Keratinocyte (primary cell): ENCODE results near the gene BEST1. TPM values are rescaled to one million over a fixed set of nuclear protein-coding genes. Genes with fewer than 3 reads are reported as not detected.

ENCODE experiments used
- DNase-seq: peaks from one replicate; pipeline ENCODE4 v3.0.0-alpha.2; 2011; ENCODE audit warnings: low read depth, missing footprints, low spot score
- FAIRE-seq: peaks from 2 replicates; lab custom pipeline; 2011; peaks lifted over from hg19 to GRCh38; lab: Jason Lieb, UNC
- H2AFZ ChIP-seq: 2 replicates; pipeline ENCODE4 v1.6.0; 2012; ENCODE audit warnings: low read length, control low read depth, inconsistent platforms; ENCODE audit not compliant: control insufficient read depth
- H3K27ac ChIP-seq: 2 replicates; pipeline ENCODE4 v1.5.1; 2011; ENCODE audit warnings: low read length; ENCODE audit not compliant: control insufficient read depth, insufficient read depth
- H3K27me3 ChIP-seq: 3 replicates; pipeline ENCODE4 v1.6.0; 2011; ENCODE audit warnings: low read length; ENCODE audit not compliant: control insufficient read depth, insufficient read depth; ENCODE audit errors: extremely low read depth
- H3K36me3 ChIP-seq, 2 experiments: 2 replicates in 1 of 2; 3 replicates in 1 of 2; pipeline ENCODE4 v1.5.1; 2011; ENCODE audit warnings: low read length in 2 of 2, mild to moderate bottlenecking in 1 of 2; ENCODE audit not compliant: control insufficient read depth in 2 of 2, insufficient read depth in 2 of 2; ENCODE audit errors: extremely low read depth in 1 of 2
- H3K4me1 ChIP-seq: 3 replicates; pipeline ENCODE4 v1.5.1; 2011; ENCODE audit warnings: low read length; ENCODE audit not compliant: control insufficient read depth, insufficient read depth; ENCODE audit errors: extremely low read depth
- H3K4me2 ChIP-seq: 3 replicates; pipeline ENCODE4 v1.6.0; 2011; ENCODE audit warnings: low read depth, low read length; ENCODE audit not compliant: control insufficient read depth, insufficient read depth; ENCODE audit errors: extremely low read depth
- H3K4me3 ChIP-seq, 3 experiments: fragments of 200-600 bp in 1 of 3; sonication (generic) in 1 of 3; 2 replicates in 2 of 3; 3 replicates in 1 of 3; pipeline ENCODE4 v1.5.1; 2011 to 2016; ENCODE audit warnings: low read length in 3 of 3, mild to moderate bottlenecking in 3 of 3, control low read depth in 2 of 3, inconsistent platforms in 1 of 3, low read depth in 1 of 3, mixed read lengths in 1 of 3, mixed run types in 1 of 3, moderate library complexity in 1 of 3; ENCODE audit not compliant: control insufficient read depth in 2 of 3, insufficient read depth in 2 of 3; ENCODE audit errors: extremely low read depth in 1 of 3
- H3K79me2 ChIP-seq: 2 replicates; pipeline ENCODE4 v1.6.0; 2012; ENCODE audit warnings: low read length; ENCODE audit not compliant: control insufficient read depth, insufficient read depth
- H3K9ac ChIP-seq: 3 replicates; pipeline ENCODE4 v1.6.0; 2011; ENCODE audit warnings: low read length; ENCODE audit not compliant: control insufficient read depth, insufficient read depth; ENCODE audit errors: extremely low read depth
- H3K9me1 ChIP-seq: 3 replicates; pipeline ENCODE4 v1.6.0; 2011; ENCODE audit warnings: low read length; ENCODE audit not compliant: control insufficient read depth, insufficient read depth; ENCODE audit errors: extremely low read depth
- H3K9me3 ChIP-seq: 2 replicates; pipeline ENCODE4 v1.5.1; 2012; ENCODE audit warnings: low read depth, low read length; ENCODE audit not compliant: control insufficient read depth
- H4K20me1 ChIP-seq: 3 replicates; pipeline ENCODE4 v1.6.0; 2011; ENCODE audit warnings: low read length; ENCODE audit not compliant: control insufficient read depth, insufficient read depth; ENCODE audit errors: extremely low read depth
- CTCF ChIP-seq, 3 experiments: IDR thresholded peaks in 1 of 3; conservative IDR thresholded peaks in 1 of 3; optimal IDR thresholded peaks in 1 of 3; 2 replicates in 2 of 3; 3 replicates in 1 of 3; pipeline versions ENCODE3 to v1.5.1; 2011; ENCODE audit warnings: low read length in 3 of 3, mild to moderate bottlenecking in 3 of 3, moderate library complexity in 2 of 3, control low read depth in 1 of 3, inconsistent platforms in 1 of 3; ENCODE audit not compliant: insufficient read depth in 2 of 3; ENCODE audit errors: extremely low read depth in 1 of 3
- EZH2 ChIP-seq: IDR thresholded peaks from one replicate; pipeline ENCODE4 v1.6.1; 2012; ENCODE audit warnings: inconsistent platforms, mild to moderate bottlenecking, low read length, moderate library complexity
- dilution Hi-C: fragments of 300-500 bp; cut with MboI; formaldehyde crosslinking; loops from one replicate; pipeline ENCODE4 v1.7.0; 2020; ENCODE audit warnings: low sequenced_read_pairs; ENCODE audit not compliant: extremely low pct_ligation_motif_present
- polyA plus RNA-seq, 5 experiments: library from polyadenylated mRNA; depleted of rRNA in 3 of 5; stranded (reverse) in 3 of 5; stranded (forward) in 1 of 5; unstranded in 1 of 5; fragments of >200 nt; gene quantifications; 1 replicate in 1 of 5; 2 replicates in 3 of 5; 3 replicates in 1 of 5; pipeline versions ENCODE4 v1.2.1 to v1.2.3, GENCODE V29; 2011 to 2012; ENCODE audit warnings: missing spikeins in 2 of 5, low read depth in 1 of 5, low replicate concordance in 1 of 5

Gene BEST1
- polyA plus RNA-seq, 1 donor (not counting 4 experiments of a cell fraction or from before 2014, with no cell fraction given) = 0.13 TPM

GRCh38 chr11:61969391-61969758 is 19.2 kb downstream of the BEST1 start:
- Histone ChIP-seq H3K9me1 (no peaks in the 10 kb centered on the region), H3K4me3 (peak overlapping the region in 2 of 3 experiments; percentile 3 to 86), H3K36me3 (peaks cover 10 to 20% of the 10 kb centered on the region in 2 experiments), H3K9ac (peak overlapping the region; percentile 89), H3K9me3 (no peaks in the 10 kb centered on the region), H3K27ac (peak overlapping the region; percentile 96), H2AFZ (no peak overlapping the region), H3K4me1 (peaks cover 73% of the 10 kb centered on the region), H3K27me3 (no peaks in the 10 kb centered on the region), H3K4me2 (peak overlapping the region; percentile 75), H3K79me2 (peaks cover 20% of the 10 kb centered on the region), H4K20me1 (peaks cover 21% of the 10 kb centered on the region)
- DNase-seq (no peak), FAIRE-seq (no peak)
- dilution Hi-C loops = no loop called here
- TF ChIP-seq EZH2 (no peak), CTCF (optimal IDR thresholded peaks at IDR 0.05 in 1 of 3, IDR thresholded peaks at IDR 0.05 in 1 of 3, conservative IDR thresholded peaks at IDR 0.05 in 1 of 3; ENCODE audit: extremely low read depth in 1 of 3, insufficient read depth in 2 of 3, low read length in 3 of 3) (no peak)

DNA sequence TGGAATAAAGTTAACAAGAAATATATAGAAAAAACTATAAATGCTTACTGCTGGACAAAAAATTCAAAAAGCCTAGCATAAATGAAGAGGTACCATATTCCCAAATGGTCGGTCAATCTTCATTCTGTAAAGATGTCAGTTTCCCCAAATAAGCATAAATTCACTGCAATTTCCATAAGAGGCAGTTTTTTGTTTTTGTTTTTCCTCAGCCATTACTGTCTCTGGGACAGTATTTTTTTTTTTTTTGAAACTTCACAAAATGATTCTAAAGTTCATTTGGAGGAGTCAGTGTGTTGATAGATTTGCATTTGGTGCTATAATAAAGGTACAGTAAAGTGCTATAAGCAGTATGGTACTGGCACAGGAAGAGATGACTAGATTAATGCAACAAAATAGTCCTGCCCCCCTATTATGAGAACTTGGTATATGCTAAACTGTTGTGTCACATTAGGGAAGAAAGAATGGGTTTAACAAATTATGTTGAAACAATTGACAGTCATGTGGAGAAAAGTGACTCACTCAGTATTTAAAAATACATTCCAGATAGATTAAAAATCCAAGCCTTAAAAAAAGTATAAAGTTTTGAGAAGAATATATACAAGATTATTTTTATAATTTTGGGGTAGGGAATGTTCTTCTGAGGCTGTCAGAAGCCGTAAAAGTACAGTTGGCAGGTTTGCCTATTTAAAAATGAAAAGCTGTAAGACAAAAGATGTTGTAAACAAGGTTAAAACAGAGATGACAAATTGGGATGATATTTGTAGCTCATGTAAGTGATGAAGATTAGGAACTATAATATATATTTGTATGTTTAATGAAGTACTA is 19.9 kb downstream of the BEST1 start:
- peak overlapping the region in 2 of 3 experiments; percentile 18 to 21 for H3K4me3 ChIP-seq
- H3K4me1 ChIP-seq = peaks cover 71% of the 10 kb centered on the region
- dilution Hi-C loops = no loop called here
- peaks cover 20% of the 10 kb centered on the region for H3K79me2 ChIP-seq
- no peaks in the 10 kb centered on the region for H3K27me3 ChIP-seq
- peak overlapping the region; percentile 75 for H3K4me2 ChIP-seq
- peak overlapping the region; percentile 89 for H3K9ac ChIP-seq
- H3K36me3 ChIP-seq = peaks cover 7 to 16% of the 10 kb centered on the region in 2 experiments
- H2AFZ ChIP-seq = no peak overlapping the region
- peak overlapping the region; percentile 96 for H3K27ac ChIP-seq
- FAIRE-seq = no peak
- no peaks in the 10 kb centered on the region for H3K9me1 ChIP-seq
- no peaks in the 10 kb centered on the region for H3K9me3 ChIP-seq
- H4K20me1 ChIP-seq = peaks cover 18% of the 10 kb centered on the region
- DNase-seq = no peak
- TF ChIP-seq EZH2 = no peak
- no peak for TF ChIP-seq CTCF (optimal IDR thresholded peaks at IDR 0.05 in 1 of 3, IDR thresholded peaks at IDR 0.05 in 1 of 3, conservative IDR thresholded peaks at IDR 0.05 in 1 of 3; ENCODE audit: extremely low read depth in 1 of 3, insufficient read depth in 2 of 3, low read length in 3 of 3)
